WTC11 (cell line): Measurements from ENCODE around the gene HOXA13.

Experiments
- CREM ChIP-seq: sonication (generic); formaldehyde crosslinking; IDR thresholded peaks from 2 replicates; pipeline ENCODE4 v1.8.1; 2022; ENCODE audit warnings: mild to moderate bottlenecking, missing genetic modification reagents, moderate library complexity
- FOXP1 ChIP-seq: sonication (generic); formaldehyde crosslinking; IDR thresholded peaks from 2 replicates; pipeline ENCODE4 v1.8.0; 2022; ENCODE audit warnings: missing genetic modification reagents, mild to moderate bottlenecking, moderate library complexity, borderline replicate concordance
- KAT7 ChIP-seq: sonication (generic); formaldehyde crosslinking; IDR thresholded peaks from 2 replicates; pipeline ENCODE4 v1.8.1; 2023; ENCODE audit warnings: missing genetic modification reagents, mild to moderate bottlenecking, borderline replicate concordance
- TEAD4 ChIP-seq: sonication (generic); formaldehyde crosslinking; IDR thresholded peaks from 2 replicates; pipeline ENCODE4 v1.8.0; 2022; ENCODE audit warnings: mild to moderate bottlenecking, missing genetic modification reagents
- ZNF396 ChIP-seq: fragments of 250-450 bp; sonication (Bioruptor Pico); IDR thresholded peaks from 2 replicates; pipeline ENCODE4 v1.8.0; 2021; ENCODE audit warnings: mild to moderate bottlenecking, moderate library complexity, borderline replicate concordance
- TF ChIP-seq, protein P1 (sequence below): sonication (generic); formaldehyde crosslinking; IDR thresholded peaks from 2 replicates; pipeline ENCODE4 v1.8.0; 2023; ENCODE audit warnings: mild to moderate bottlenecking, missing genetic modification reagents
- TF ChIP-seq, protein P2 (sequence below): fragments of 200-600 bp; IDR thresholded peaks from 2 replicates; pipeline ENCODE4 v1.8.0; 2022; ENCODE audit warnings: antibody characterized with exemption
- TF ChIP-seq, protein P3 (sequence below): sonication (generic); formaldehyde crosslinking; IDR thresholded peaks from 2 replicates; pipeline ENCODE4 v1.8.0; 2022; ENCODE audit warnings: mild to moderate bottlenecking, missing genetic modification reagents
- TF ChIP-seq, protein P4 (sequence below): sonication (generic); formaldehyde crosslinking; IDR thresholded peaks from 2 replicates; pipeline ENCODE4 v1.8.1; 2023; ENCODE audit warnings: mild to moderate bottlenecking, moderate library complexity, missing genetic modification reagents
- TF ChIP-seq, protein P5 (sequence below): fragments of 250-450 bp; sonication (Bioruptor Pico); IDR thresholded peaks from 2 replicates; pipeline ENCODE4 v1.9.0; 2021; ENCODE audit warnings: mild to moderate bottlenecking
- TF ChIP-seq, protein P6 (sequence below): sonication (generic); formaldehyde crosslinking; conservative IDR thresholded peaks from 2 replicates; pipeline ENCODE4 v1.8.1; 2022; ENCODE audit warnings: mild to moderate bottlenecking, missing genetic modification reagents

DNA sequence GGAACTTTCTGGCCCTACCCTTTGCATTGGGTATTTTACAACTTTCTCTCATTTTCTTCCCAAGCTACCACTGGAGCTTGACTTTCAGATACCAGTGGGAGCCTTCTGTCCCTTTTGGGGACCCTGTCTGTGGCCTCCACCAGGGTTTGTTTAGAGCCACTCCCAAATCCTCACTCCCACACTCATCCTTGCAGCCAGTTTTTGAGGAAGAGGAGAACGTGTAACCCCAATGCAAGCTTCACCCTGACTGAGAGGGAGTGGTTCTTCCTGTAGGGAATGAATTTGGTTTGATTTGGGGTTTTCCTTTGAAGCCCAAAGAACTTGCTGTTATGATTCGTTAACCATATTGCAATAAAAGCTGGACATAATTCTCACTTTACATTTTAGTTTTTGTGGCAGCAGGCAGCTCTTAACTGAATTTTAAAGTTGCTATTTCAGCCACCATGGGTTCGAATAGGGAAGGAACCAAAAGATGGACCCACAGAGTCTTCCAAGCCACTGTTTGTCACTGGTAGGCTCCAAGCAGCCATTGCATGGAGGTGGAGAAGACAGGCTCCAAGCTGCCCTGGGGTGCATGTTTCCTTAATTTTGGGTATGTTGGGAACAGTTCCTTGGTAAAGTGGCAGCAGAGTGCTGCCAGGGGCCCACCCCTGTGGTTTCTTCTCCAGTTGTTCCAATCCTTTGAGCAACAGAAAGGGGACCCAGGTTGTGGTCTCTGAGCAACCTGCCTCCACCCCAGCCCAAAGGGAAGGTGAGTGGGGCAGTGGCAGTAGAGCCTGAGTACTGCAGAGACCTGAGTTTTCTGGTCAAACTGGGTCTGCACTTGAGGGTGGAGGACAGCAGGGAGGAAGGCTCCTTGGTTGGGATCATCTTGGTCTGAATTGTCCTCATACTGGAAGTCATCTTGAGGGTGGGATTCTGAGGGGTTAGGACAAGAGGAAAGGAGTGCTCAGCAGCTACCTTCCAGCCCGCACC lies 47.8 kb upstream of the HOXA13 start:
- TF ChIP-seq ZNF396 (no peak), FOXP1 (CRISPR knock-in tag) (no peak), KAT7 (no peak), TEAD4 (no peak), CREM (CRISPR knock-in tag) (no peak)
- TF ChIP-seq, protein P1, sequence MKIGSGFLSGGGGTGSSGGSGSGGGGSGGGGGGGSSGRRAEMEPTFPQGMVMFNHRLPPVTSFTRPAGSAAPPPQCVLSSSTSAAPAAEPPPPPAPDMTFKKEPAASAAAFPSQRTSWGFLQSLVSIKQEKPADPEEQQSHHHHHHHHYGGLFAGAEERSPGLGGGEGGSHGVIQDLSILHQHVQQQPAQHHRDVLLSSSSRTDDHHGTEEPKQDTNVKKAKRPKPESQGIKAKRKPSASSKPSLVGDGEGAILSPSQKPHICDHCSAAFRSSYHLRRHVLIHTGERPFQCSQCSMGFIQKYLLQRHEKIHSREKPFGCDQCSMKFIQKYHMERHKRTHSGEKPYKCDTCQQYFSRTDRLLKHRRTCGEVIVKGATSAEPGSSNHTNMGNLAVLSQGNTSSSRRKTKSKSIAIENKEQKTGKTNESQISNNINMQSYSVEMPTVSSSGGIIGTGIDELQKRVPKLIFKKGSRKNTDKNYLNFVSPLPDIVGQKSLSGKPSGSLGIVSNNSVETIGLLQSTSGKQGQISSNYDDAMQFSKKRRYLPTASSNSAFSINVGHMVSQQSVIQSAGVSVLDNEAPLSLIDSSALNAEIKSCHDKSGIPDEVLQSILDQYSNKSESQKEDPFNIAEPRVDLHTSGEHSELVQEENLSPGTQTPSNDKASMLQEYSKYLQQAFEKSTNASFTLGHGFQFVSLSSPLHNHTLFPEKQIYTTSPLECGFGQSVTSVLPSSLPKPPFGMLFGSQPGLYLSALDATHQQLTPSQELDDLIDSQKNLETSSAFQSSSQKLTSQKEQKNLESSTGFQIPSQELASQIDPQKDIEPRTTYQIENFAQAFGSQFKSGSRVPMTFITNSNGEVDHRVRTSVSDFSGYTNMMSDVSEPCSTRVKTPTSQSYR = no peak
- TF ChIP-seq, protein P2, sequence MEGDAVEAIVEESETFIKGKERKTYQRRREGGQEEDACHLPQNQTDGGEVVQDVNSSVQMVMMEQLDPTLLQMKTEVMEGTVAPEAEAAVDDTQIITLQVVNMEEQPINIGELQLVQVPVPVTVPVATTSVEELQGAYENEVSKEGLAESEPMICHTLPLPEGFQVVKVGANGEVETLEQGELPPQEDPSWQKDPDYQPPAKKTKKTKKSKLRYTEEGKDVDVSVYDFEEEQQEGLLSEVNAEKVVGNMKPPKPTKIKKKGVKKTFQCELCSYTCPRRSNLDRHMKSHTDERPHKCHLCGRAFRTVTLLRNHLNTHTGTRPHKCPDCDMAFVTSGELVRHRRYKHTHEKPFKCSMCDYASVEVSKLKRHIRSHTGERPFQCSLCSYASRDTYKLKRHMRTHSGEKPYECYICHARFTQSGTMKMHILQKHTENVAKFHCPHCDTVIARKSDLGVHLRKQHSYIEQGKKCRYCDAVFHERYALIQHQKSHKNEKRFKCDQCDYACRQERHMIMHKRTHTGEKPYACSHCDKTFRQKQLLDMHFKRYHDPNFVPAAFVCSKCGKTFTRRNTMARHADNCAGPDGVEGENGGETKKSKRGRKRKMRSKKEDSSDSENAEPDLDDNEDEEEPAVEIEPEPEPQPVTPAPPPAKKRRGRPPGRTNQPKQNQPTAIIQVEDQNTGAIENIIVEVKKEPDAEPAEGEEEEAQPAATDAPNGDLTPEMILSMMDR = no peak
- TF ChIP-seq, protein P3, sequence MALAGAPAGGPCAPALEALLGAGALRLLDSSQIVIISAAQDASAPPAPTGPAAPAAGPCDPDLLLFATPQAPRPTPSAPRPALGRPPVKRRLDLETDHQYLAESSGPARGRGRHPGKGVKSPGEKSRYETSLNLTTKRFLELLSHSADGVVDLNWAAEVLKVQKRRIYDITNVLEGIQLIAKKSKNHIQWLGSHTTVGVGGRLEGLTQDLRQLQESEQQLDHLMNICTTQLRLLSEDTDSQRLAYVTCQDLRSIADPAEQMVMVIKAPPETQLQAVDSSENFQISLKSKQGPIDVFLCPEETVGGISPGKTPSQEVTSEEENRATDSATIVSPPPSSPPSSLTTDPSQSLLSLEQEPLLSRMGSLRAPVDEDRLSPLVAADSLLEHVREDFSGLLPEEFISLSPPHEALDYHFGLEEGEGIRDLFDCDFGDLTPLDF (CRISPR knock-in tag) = no peak
- TF ChIP-seq, protein P4, sequence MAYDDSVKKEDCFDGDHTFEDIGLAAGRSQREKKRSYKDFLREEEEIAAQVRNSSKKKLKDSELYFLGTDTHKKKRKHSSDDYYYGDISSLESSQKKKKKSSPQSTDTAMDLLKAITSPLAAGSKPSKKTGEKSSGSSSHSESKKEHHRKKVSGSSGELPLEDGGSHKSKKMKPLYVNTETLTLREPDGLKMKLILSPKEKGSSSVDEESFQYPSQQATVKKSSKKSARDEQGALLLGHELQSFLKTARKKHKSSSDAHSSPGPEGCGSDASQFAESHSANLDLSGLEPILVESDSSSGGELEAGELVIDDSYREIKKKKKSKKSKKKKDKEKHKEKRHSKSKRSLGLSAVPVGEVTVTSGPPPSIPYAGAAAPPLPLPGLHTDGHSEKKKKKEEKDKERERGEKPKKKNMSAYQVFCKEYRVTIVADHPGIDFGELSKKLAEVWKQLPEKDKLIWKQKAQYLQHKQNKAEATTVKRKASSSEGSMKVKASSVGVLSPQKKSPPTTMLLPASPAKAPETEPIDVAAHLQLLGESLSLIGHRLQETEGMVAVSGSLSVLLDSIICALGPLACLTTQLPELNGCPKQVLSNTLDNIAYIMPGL (CRISPR knock-in tag) = no peak
- TF ChIP-seq, protein P5, sequence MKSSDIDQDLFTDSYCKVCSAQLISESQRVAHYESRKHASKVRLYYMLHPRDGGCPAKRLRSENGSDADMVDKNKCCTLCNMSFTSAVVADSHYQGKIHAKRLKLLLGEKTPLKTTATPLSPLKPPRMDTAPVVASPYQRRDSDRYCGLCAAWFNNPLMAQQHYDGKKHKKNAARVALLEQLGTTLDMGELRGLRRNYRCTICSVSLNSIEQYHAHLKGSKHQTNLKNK (CRISPR knock-in tag) = no peak
- TF ChIP-seq, protein P6, sequence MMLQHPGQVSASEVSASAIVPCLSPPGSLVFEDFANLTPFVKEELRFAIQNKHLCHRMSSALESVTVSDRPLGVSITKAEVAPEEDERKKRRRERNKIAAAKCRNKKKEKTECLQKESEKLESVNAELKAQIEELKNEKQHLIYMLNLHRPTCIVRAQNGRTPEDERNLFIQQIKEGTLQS (CRISPR knock-in tag) = no peak
